Smooth muscle cell (in vitro differentiated cells): ENCODE measurements around the gene MAN1C1. TPM values are rescaled to one million over a fixed set of nuclear protein-coding genes. Genes with fewer than 3 reads are reported as not detected.

Experiments
- DNase-seq: peaks from one replicate; lab custom pipeline; 2025; ENCODE audit not compliant: unreplicated experiment; lab: John Stamatoyannopoulos, UW
- H2AFZ ChIP-seq: fragments of 200-600 bp; sonication (generic); 2 replicates; pipeline ENCODE4 v1.6.0; 2016; ENCODE audit warnings: antibody characterized with exemption, low read depth, mild to moderate bottlenecking
- H3F3A ChIP-seq: fragments of 200-600 bp; sonication (generic); 2 replicates; pipeline ENCODE4 v1.6.0; 2017; ENCODE audit warnings: antibody characterized with exemption, low read depth
- H3K27ac ChIP-seq: fragments of 200-600 bp; sonication (generic); 2 replicates; pipeline ENCODE4 v1.5.1; 2016; ENCODE audit warnings: low read depth, mild to moderate bottlenecking
- H3K27me3 ChIP-seq: fragments of 200-600 bp; sonication (generic); 2 replicates; pipeline ENCODE4 v1.6.1; 2016; ENCODE audit warnings: low read depth, mild to moderate bottlenecking
- H3K36me3 ChIP-seq: fragments of 200-600 bp; sonication (generic); 2 replicates; pipeline ENCODE4 v1.5.1; 2016; ENCODE audit warnings: low read depth
- H3K4me1 ChIP-seq: fragments of 200-600 bp; sonication (generic); 2 replicates; pipeline ENCODE4 v1.5.1; 2016; ENCODE audit warnings: low read depth
- H3K4me2 ChIP-seq: fragments of 200-600 bp; sonication (generic); 2 replicates; pipeline ENCODE4 v1.6.0; 2016; ENCODE audit warnings: mild to moderate bottlenecking
- H3K4me3 ChIP-seq: fragments of 200-600 bp; sonication (generic); 2 replicates; pipeline ENCODE4 v1.5.1; 2016; ENCODE audit warnings: mild to moderate bottlenecking
- H3K79me2 ChIP-seq: fragments of 200-600 bp; sonication (generic); 2 replicates; pipeline ENCODE4 v1.6.0; 2016; ENCODE audit warnings: low read depth, mild to moderate bottlenecking
- H3K9ac ChIP-seq: fragments of 200-600 bp; sonication (generic); 2 replicates; pipeline ENCODE4 v1.6.0; 2016; ENCODE audit warnings: low read depth
- H3K9me3 ChIP-seq: fragments of 200-600 bp; sonication (generic); replicated peaks from 2 replicates; pipeline ENCODE4 v1.5.1; 2016; ENCODE audit warnings: low read depth
- H4K20me1 ChIP-seq: fragments of 200-600 bp; sonication (generic); 2 replicates; pipeline ENCODE4 v1.6.0; 2016; ENCODE audit warnings: low read depth
- CTCF ChIP-seq: fragments of 200-600 bp; sonication (generic); IDR thresholded peaks from 2 replicates; pipeline ENCODE4 v1.5.1; 2017; ENCODE audit warnings: borderline replicate concordance, mild to moderate bottlenecking, antibody characterized with exemption; ENCODE audit not compliant: insufficient read depth, poor library complexity, severe bottlenecking
- WGBS: methylation state at CpG from one replicate; pipeline ENCODE4 v1.1.7; 2016; ENCODE audit warnings: low lambda C conversion rate; 5-methylcytosine and 5-hydroxymethylcytosine counted together
- polyA plus RNA-seq: library from polyadenylated mRNA; unstranded; fragments of >200 nt; fragmentation: Nextera tagmentation; extraction: Ambion mirVana; gene quantifications from 2 replicates; pipeline ENCODE4 v1.2.1, GENCODE V29; 2016
- total RNA-seq: library from RNA; depleted of rRNA; stranded (reverse); fragments of >200 nt; gene quantifications from 2 replicates; pipeline ENCODE4 v1.2.3, GENCODE V29; 2014

The MAN1C1 gene
- total and polyA plus RNA-seq, 2 experiments from 2014 or later: 4.4 to 10.5 TPM

- Histone ChIP-seq H3K9me3 (no peaks in the 10 kb centered on the region), H3K36me3 (no peaks in the 10 kb centered on the region), H2AFZ (no peak overlapping the region), H3K9ac (no peak overlapping the region), H3F3A (no peaks in the 10 kb centered on the region), H3K4me1 (peaks cover 16% of the 10 kb centered on the region), H3K27me3 (no peaks in the 10 kb centered on the region), H3K4me3 (no peak overlapping the region), H3K4me2 (no peak overlapping the region), H3K79me2 (no peaks in the 10 kb centered on the region), H4K20me1 (no peaks in the 10 kb centered on the region), H3K27ac (no peak overlapping the region)
- WGBS: 91% methylated on average over 14 of the region's 14 CpGs
- TF ChIP-seq CTCF: no peak
- no peak for DNase-seq
Observed at GRCh38 chr1:25664357-25665199, 48.0 kb downstream of the MAN1C1 start.

GRCh38 chr1:25666460-25666859 lies 49.9 kb downstream of the MAN1C1 start:
- H3K4me3 ChIP-seq: no peak overlapping the region
- no peak for DNase-seq
- H2AFZ ChIP-seq: no peak overlapping the region
- no peaks in the 10 kb centered on the region for H4K20me1 ChIP-seq
- no peaks in the 10 kb centered on the region for H3F3A ChIP-seq
- no peak for TF ChIP-seq CTCF
- WGBS: 53% methylated on average over 5 of the region's 5 CpGs
- no peaks in the 10 kb centered on the region for H3K36me3 ChIP-seq
- H3K27ac ChIP-seq: no peak overlapping the region
- H3K9ac ChIP-seq: no peak overlapping the region
- H3K27me3 ChIP-seq: no peaks in the 10 kb centered on the region
- no peak overlapping the region for H3K4me2 ChIP-seq
- no peaks in the 10 kb centered on the region for H3K9me3 ChIP-seq
- peaks cover 25% of the 10 kb centered on the region for H3K4me1 ChIP-seq
- H3K79me2 ChIP-seq: no peaks in the 10 kb centered on the region

GRCh38 chr1:25668931-25669573 lies 52.5 kb downstream of the MAN1C1 start:
- Histone ChIP-seq H3K27ac (no peak overlapping the region), H3K9me3 (no peaks in the 10 kb centered on the region)
- no peak for TF ChIP-seq CTCF

More at GRCh38 chr1:25668931-25669573, 52.5 kb downstream of the MAN1C1 start:
- Histone ChIP-seq H2AFZ (no peak overlapping the region), H3K79me2 (no peaks in the 10 kb centered on the region), H4K20me1 (no peaks in the 10 kb centered on the region), H3K4me3 (no peak overlapping the region), H3K4me2 (no peak overlapping the region), H3F3A (no peaks in the 10 kb centered on the region), H3K27me3 (no peaks in the 10 kb centered on the region), H3K9ac (no peak overlapping the region), H3K4me1 (peaks cover 25% of the 10 kb centered on the region), H3K36me3 (no peaks in the 10 kb centered on the region)
- 87% methylated on average over 9 of the region's 9 CpGs for WGBS
- DNase-seq: no peak
